Activated T-helper 1 cell treated with anti-CD3 and anti-CD28 coated beads, Interleukin-12 subunit alpha, Interleukin-12 subunit beta, Interleukin-2, Interleukin-4 antibody, amounts not matched to agents 30 ng/mL and 10 ng/mL and 1 ng/mL, durations not matched to agents 14 hours and 24 hours and 36 hours (primary cell): ENCODE results near the gene ADD3. TPM values are rescaled to one million over a fixed set of nuclear protein-coding genes. Genes with fewer than 3 reads are reported as not detected.
A peak's percentile ranks its signal among the peaks of the same experiment; 100 is the strongest.

Experiments used
- DNase-seq: peaks from one replicate; pipeline ENCODE4 v3.0.0; 2021; ENCODE audit warnings: low spot score
- H3K27ac Mint-ChIP-seq: one replicate; pipeline ENCODE4 v1.8.0; 2021; ENCODE audit warnings: mild to moderate bottlenecking, mixed read lengths
- H3K27me3 Mint-ChIP-seq: one replicate; pipeline ENCODE4 v1.8.0; 2022; ENCODE audit warnings: mild to moderate bottlenecking, moderate library complexity, mixed read lengths; ENCODE audit not compliant: insufficient read depth
- H3K36me3 Mint-ChIP-seq: one replicate; pipeline ENCODE4 v1.8.0; 2021; ENCODE audit warnings: low read depth, mixed read lengths
- H3K4me1 Mint-ChIP-seq: one replicate; pipeline ENCODE4 v1.8.0; 2021; ENCODE audit warnings: low read depth, mixed read lengths
- H3K4me3 Mint-ChIP-seq: one replicate; pipeline ENCODE4 v1.8.0; 2021; ENCODE audit warnings: mild to moderate bottlenecking, moderate library complexity, mixed read lengths
- H3K9me3 Mint-ChIP-seq: one replicate; pipeline ENCODE4 v1.8.0; 2021; ENCODE audit warnings: mixed read lengths
- intact Hi-C: fragments of 100-400 bp; cut with micrococcal nuclease; formaldehyde crosslinking; loops from one replicate; pipeline ENCODE4 v1.15.1; 2024
- total RNA-seq: library from RNA; stranded (reverse); gene quantifications from 2 replicates; pipeline ENCODE4 v1.2.3, GENCODE V29; 2022

The ADD3 gene
- total RNA-seq, 1 donor from 2014 or later: 36.6 TPM

DNA sequence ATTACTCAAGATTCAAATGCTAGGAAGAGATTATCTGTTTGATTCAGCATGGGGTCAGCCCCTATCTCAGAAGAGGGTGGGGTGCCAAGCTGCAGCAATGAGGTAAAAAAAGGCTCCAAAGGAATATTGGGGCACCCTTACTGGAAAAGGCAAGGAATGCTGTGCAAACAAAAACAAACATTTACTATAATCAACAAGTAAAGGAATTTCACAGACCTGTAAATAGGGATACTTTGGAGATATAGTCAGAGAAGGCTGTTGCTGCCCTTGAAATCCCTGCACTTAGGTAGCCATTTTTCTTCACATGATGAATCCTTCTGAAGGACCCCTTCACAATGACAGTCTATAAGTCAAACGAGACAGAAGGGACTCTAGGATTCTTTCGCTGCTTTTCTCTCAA is 10.6 kb upstream of the ADD3 start:
- Mint-ChIP-seq H3K9me3 (no peaks in the 10 kb centered on the region), H3K36me3 (no peaks in the 10 kb centered on the region), H3K4me1 (peaks cover 16% of the 10 kb centered on the region), H3K4me3 (no peak overlapping the region), H3K27ac (no peak overlapping the region), H3K27me3 (peaks cover 3% of the 10 kb centered on the region)
- intact Hi-C loops: no loop called here
- DNase-seq: no peak

DNA sequence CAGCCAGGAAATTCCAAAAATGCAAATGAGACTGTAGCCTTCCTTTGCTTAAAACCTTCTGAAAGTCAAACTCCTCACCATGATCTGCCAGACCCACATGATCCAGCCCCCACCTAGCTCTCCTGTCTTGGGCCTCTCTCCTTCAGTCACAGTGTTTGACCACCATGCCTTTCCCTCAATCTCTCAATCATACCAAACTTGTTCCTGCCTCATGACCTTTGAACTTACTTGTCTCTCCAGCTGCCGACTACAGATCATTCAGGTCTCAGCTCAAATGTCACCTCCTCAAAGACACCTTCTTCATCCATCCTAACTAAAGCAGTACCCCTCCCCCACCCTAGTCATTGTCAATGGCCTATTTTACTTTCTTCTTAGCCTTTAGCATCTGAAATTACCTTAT is 9.3 kb upstream of the ADD3 start:
- Mint-ChIP-seq H3K27ac (no peak overlapping the region), H3K4me1 (peaks cover 18% of the 10 kb centered on the region), H3K4me3 (no peak overlapping the region), H3K27me3 (peaks cover 3% of the 10 kb centered on the region), H3K9me3 (no peaks in the 10 kb centered on the region), H3K36me3 (no peaks in the 10 kb centered on the region)
- DNase-seq: no peak
- intact Hi-C loops: loop anchor here (1.0 kb wide), 1 partner anchor 27 kb away; no protein-coding TSS in a partner anchor

DNA sequence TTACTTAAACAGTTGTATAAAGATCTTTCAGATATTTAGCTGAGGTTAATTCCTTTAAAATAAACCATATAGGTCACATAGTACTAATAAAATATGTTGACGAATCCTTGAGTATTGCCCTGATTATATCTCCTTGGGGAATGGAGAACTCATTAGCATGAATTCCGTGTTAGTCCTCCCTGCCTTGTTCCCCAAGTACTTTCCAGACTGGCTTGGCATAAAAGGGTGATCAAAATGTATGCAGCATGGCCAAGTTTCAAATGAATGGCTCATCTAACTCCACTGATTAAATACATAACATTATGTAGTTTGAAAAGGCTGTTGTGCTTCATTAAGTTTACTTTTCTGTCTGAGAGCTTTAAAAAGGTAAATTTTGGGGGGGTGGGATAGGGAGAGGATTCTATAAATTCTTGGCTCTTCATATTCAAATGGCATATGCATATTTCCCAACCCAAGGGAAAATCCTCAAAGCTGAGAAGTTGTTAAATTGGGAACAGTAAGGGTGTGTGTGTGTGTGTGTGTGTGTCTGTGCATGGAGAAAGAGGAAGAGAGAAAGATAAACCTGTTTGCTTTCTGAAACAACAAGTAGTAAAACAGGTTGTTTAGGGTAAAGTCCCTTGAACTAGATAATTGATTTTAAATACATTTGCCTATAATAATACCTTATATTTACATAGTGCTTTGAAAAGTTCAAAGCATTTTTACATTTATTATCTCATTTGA is 4.8 kb upstream of the ADD3 start:
- Mint-ChIP-seq H3K27me3 (peaks cover 4% of the 10 kb centered on the region), H3K9me3 (no peaks in the 10 kb centered on the region), H3K4me3 (no peak overlapping the region), H3K4me1 (peaks cover 15% of the 10 kb centered on the region), H3K27ac (peak overlapping the region; percentile 19), H3K36me3 (no peaks in the 10 kb centered on the region)
- intact Hi-C loops: loop anchor here (10.0 kb wide), 1 partner anchor 862 kb away; no protein-coding TSS in a partner anchor
- no peak for DNase-seq

DNA sequence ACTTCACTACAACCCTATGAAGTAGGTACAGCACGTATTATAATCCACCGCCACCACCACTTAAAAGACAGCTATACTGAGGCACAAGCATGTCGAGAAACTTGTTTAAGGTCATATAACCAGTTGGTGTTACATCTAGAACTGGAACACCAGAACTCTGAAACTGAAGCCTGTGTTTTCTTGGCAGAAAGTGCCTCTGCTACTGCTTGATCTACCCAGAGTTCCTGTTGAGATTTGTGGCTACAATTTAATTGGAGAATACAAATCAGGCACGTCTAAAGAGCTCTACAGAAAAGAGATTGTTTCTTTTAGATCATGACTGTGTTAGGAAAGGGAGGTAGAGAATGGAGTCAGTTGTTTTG is 4.3 kb upstream of the ADD3 start:
- Mint-ChIP-seq H3K36me3 (no peaks in the 10 kb centered on the region), H3K9me3 (no peaks in the 10 kb centered on the region), H3K4me3 (no peak overlapping the region), H3K4me1 (peaks cover 9% of the 10 kb centered on the region), H3K27me3 (peaks cover 4% of the 10 kb centered on the region), H3K27ac (no peak overlapping the region)
- DNase-seq: no peak
- intact Hi-C loops: loop anchor here (10.0 kb wide), 1 partner anchor 861 kb away; no protein-coding TSS in a partner anchor

DNA sequence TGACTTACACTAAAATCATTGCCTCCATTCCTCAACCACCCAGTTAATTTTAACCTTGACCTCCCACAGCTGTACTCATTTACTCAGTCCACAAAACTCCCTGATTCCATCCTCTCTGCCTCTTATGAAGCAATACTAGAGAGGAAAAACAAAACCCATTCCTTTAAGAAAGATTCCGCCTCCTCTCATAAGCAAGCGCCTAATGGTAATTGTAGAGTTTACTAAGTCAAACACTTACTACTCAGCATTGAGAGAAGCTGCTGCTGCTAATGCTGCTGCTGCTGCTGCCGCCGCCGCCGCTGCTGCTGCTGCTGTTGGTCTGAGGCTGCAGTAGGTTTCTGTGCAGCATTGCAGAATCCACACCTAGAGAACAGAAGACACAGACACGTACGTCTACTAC is 2.1 kb upstream of the ADD3 start:
- Mint-ChIP-seq H3K27me3 (peaks cover 2% of the 10 kb centered on the region), H3K36me3 (no peaks in the 10 kb centered on the region), H3K4me1 (peaks cover 28% of the 10 kb centered on the region), H3K27ac (no peak overlapping the region), H3K4me3 (no peak overlapping the region), H3K9me3 (no peaks in the 10 kb centered on the region)
- DNase-seq: no peak
- intact Hi-C loops: loop anchor here (5.0 to 10.0 kb wide), 3 partner anchors 297 to 859 kb away; partner anchors contain the start of genes SMC3 and SMNDC1

DNA sequence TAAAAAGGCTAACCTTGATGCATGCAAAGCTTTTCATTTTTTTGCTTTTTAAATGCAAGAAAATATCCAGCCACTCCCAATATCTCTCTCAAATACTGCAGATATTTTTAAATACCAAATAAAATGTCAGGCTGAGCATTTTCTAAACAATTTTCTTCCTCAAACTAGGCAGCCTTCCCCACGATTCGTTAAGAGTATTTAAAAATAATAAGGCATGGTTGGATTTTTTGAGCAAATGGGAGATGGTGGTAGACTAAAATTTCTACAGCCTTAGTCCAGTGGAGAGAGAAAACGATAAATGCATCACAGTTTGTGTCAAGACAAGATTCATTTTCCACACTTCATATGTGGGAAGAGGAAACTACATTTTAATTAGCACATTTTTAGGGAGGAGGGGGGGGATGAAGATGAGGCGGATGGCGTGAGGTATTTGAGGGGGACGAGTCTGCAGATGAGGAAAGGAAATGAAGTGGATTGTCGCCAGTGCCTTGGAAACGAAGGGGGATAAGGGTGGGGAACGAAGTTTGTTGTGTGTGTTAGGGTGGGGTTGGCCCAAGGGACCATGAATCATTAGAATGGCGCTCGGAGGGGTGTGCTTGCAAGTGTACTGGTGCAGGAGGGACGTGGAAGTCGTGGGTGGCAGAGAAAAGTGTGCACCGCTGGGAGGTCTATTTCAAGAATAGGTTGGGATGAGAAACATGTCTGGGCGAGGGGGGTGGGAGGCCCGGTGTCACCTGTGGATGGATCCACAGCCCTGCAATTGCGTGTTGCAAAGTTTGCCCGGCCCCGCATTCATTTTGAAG is 1.2 kb upstream of the ADD3 start:
- DNase-seq: no peak
- H3K4me3 Mint-ChIP-seq: no peak overlapping the region
- H3K9me3 Mint-ChIP-seq: no peaks in the 10 kb centered on the region
- intact Hi-C loops: loop anchor here (1.0 to 10.0 kb wide), 5 partner anchors 28 to 858 kb away; partner anchors contain the start of genes SMC3, SMNDC1 and XPNPEP1
- H3K4me1 Mint-ChIP-seq: peaks cover 34% of the 10 kb centered on the region
- H3K27me3 Mint-ChIP-seq: peaks cover 2% of the 10 kb centered on the region
- H3K27ac Mint-ChIP-seq: no peak overlapping the region
- H3K36me3 Mint-ChIP-seq: no peaks in the 10 kb centered on the region

DNA sequence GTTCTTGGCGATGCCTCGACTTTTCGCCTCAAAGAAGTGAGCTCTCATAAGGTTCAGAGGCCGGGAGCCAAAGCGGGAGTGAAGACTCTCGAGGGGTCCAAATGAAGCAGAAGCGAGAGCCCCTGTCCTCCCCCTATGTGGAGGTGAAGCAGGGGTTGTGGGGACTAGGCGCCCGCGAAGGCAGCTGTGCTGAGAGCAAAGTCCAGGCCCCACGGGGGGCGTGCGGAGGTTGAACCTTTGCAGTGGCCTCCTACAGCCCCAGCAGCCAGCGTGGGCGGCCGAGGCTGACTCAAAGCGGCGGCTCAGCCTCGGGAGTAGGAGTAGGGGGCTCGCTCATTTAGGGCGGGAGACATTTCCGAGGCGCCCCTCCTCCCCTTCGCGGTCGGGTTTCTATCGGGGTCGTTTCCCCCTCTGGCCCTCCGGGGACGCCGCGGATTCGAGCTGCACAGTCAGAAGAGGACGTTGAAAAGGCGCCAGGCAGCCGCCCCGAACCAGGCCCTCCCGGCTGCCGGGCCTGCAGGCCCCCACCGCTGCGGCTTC is 553 bp upstream of the ADD3 start:
- Mint-ChIP-seq H3K36me3 (no peaks in the 10 kb centered on the region), H3K27me3 (peaks cover 2% of the 10 kb centered on the region), H3K4me1 (peaks cover 41% of the 10 kb centered on the region), H3K4me3 (no peak overlapping the region), H3K27ac (peak overlapping the region; percentile 71), H3K9me3 (no peaks in the 10 kb centered on the region)
- intact Hi-C loops: loop anchor here (1.0 to 10.0 kb wide), 5 partner anchors 29 to 858 kb away; partner anchors contain the start of genes SMC3, SMNDC1 and XPNPEP1
- DNase-seq: no peak

DNA sequence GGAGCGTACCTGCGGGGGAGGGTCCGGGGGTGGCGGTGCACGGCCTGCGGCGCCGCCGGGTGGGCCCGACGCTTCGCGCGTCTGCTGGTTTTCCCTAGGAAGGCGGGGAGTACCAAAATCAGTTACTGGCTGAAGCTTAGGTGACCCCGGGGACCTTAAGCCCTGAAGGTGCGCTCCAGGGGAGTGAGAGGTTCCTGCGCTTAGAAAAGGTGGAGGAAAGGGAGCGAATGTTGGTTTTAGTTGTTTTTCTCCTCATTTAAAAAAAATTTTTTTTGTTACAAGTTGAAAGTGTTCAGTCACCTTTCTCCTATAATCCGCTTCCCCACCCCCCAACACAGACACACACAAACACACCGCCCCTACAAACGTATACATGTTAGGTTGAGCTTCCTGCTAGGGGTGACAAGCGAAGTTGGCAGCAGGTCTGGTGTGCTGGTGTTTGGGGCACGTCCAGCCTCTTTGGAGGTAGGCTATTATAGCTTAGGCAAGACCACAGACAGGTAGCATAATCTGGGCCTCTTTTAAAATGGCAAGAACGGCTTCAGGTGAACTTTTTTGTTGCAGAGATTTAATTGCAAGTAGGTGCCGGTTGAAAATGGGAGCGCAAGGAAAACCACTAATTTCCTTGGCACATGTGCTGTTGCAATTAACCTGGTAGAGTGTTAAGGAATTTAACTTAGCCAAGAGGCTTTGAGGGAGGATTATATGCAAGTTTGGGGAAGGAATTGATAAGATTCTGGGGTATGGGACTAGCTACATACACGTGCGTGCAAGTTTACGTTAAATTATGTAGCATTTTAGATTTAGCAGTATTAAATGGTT is 945 bp downstream of the ADD3 start:
- Mint-ChIP-seq H3K27ac (peak overlapping the region; percentile 81), H3K36me3 (no peaks in the 10 kb centered on the region), H3K4me1 (peaks cover 51% of the 10 kb centered on the region), H3K9me3 (no peaks in the 10 kb centered on the region), H3K27me3 (peaks cover under 1% of the 10 kb centered on the region), H3K4me3 (peak overlapping the region; percentile 93)
- intact Hi-C loops: loop anchor here (1.0 to 10.0 kb wide), 5 partner anchors 60 to 856 kb away; partner anchors contain the start of genes SMC3 and SMNDC1
- DNase-seq: peak; percentile 30

DNA sequence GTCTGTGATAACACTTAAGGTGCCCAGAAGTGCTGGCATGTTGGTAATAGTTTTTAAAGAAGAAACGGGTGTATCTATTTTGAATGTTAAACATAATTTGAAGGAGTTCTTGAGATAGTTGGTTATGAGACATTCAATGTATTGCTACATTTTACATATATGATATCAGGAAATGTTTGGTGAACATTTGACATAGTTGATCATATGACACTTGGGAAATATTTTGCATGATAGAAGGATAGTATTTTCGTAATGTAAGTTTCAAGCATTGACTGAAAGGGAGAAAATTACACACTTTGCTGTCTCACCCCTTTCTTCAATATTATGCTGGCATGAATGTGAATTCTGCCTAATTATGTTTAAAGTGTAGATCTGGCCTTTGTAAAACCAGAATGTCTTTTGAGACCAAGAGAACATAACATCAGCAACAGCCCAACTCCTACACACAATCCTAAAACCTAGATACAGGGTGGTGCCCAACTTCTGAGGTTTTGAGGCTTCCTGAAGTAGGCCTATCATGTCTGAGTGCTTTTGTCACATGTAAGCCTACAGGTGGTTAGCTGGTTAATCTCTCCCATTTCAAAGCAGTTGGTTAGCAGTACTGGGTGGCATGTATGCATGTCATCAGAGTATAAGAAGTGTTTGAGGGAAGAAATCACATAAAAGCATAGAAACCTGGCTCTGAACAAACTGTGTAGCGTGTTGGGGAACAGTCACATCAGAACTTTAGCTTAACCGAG is 2.1 kb downstream of the ADD3 start:
- Mint-ChIP-seq H3K9me3 (no peaks in the 10 kb centered on the region), H3K27ac (peak overlapping the region; percentile 87), H3K4me1 (peaks cover 57% of the 10 kb centered on the region), H3K36me3 (peaks cover 2% of the 10 kb centered on the region), H3K27me3 (no peaks in the 10 kb centered on the region), H3K4me3 (peak overlapping the region; percentile 93)
- intact Hi-C loops: loop anchor here (1.0 to 10.0 kb wide), 10 partner anchors 25 to 909 kb away; partner anchors contain the start of genes BBIP1, SHOC2, SMC3 and SMNDC1
- peak; percentile 54 for DNase-seq

DNA sequence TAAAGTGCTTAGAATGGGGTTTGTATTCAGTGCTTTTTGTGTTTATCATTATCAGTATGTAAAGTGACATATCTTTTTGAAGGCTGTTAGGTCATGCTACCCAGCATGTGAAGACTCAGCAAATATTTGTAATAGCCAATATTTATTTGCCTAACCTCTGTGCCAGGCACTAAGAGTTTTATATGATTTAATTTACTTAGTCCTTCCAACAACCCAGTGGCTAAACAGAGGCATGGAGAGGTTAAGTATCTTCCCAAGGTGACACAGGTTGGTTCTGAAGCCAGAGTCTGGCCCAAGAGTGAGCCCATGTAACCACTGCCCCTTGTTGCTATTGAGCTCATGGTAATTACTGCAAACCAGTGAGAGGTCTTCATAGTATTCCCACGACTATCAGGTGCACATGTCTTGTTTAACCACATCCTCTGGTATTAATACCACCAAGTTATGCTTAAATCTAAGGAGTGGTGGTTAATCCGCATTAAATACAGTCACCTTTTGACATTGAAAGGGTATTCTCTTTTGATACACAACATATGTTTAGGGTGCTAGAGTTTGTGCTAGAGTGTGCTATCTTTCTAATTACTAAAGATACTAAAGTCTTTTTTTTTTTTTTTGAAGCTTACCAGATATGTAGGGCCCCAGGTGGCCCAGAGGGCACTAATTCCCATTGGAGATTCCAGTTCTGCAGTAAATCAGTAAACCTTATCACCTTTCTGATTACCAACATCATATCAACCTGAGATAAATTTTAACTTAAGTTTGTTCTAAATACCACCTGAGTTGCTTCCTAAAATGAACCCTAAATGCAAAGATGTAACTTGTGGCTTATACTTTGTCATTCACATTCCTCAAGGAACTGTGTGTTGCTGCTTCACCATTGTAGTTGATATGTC is 2.9 kb downstream of the ADD3 start:
- no peak for DNase-seq
- intact Hi-C loops: loop anchor here (1.0 to 2.0 kb wide), 7 partner anchors 24 to 909 kb away; partner anchors contain the start of genes BBIP1 and SHOC2
- peaks cover 59% of the 10 kb centered on the region for H3K4me1 Mint-ChIP-seq
- H3K4me3 Mint-ChIP-seq: peak overlapping the region; percentile 93
- peaks cover 2% of the 10 kb centered on the region for H3K36me3 Mint-ChIP-seq
- no peaks in the 10 kb centered on the region for H3K9me3 Mint-ChIP-seq
- H3K27me3 Mint-ChIP-seq: no peaks in the 10 kb centered on the region
- H3K27ac Mint-ChIP-seq: peak overlapping the region; percentile 87

DNA sequence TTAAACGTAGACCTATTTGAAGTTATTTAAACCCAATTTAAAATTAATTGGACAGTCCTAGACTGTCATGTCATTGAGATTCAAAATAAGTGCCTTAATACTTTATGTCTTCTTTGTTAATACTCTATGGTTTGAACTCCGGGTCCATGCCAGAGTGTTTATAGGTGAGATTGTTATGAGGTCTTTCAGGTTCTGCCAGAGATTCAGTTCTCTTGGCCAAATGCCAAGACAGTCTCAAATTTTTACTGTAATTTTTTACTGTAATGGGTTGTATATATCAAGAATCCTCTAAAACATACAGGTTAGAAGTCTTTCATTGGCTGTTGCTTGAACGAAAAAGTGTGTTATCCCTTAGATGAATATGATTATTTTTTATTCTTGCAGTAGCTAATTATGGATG is 3.9 kb downstream of the ADD3 start:
- no peak for DNase-seq
- H3K4me1 Mint-ChIP-seq: peaks cover 68% of the 10 kb centered on the region
- H3K27ac Mint-ChIP-seq: no peak overlapping the region
- intact Hi-C loops: loop anchor here (2.0 kb wide), 1 partner anchor 23 kb away; no protein-coding TSS in a partner anchor
- H3K9me3 Mint-ChIP-seq: no peaks in the 10 kb centered on the region
- peaks cover 2% of the 10 kb centered on the region for H3K36me3 Mint-ChIP-seq
- H3K27me3 Mint-ChIP-seq: no peaks in the 10 kb centered on the region
- no peak overlapping the region for H3K4me3 Mint-ChIP-seq
